NCI-H146 (cell line): ENCODE measurements around the gene IGFL4.

Source experiments
- DNase-seq: peaks from one replicate; lab custom pipeline; 2025; lab: John Stamatoyannopoulos, UW

IGFL4 gene

GRCh38 chr19:45994456-45994997, 46.3 kb downstream of the IGFL4 start:
- no peak for DNase-seq

GRCh38 chr19:45990113-45990728, 50.6 kb downstream of the IGFL4 start:
- DNase-seq: no peak
